OCI-LY3 (cell line): Measurements from ENCODE around the gene YARS2.
A peak's percentile ranks its signal among the peaks of the same experiment; 100 is the strongest.

Experiments
- CTCF ChIP-seq: fragments of 200-600, 300-600 bp; sonication (generic); IDR thresholded peaks from 2 replicates; pipeline ENCODE4 v1.5.1; 2014; ENCODE audit warnings: antibody characterized with exemption, low read length, low read depth
- EZH2phosphoT487 ChIP-seq: fragments of 200-600 bp; shearing (Covaris generic); IDR thresholded peaks from 2 replicates; pipeline ENCODE4 v1.6.1; 2018; ENCODE audit warnings: antibody characterized with exemption, mixed run types, low read depth

GRCh38 chr12:32755051-32755653 lies 545 bp downstream of the YARS2 start:
- peak; percentile 80 for TF ChIP-seq CTCF
- no peak for TF ChIP-seq EZH2phosphoT487
